ENCODE data around the gene CDSN. TPM values are rescaled to one million over a fixed set of nuclear protein-coding genes. Genes with fewer than 3 reads are reported as not detected.

The CDSN gene
- total RNA-seq, 1 donor from 2014 or later, result not detected

GRCh38 chr6:31118178-31118577, 2.1 kb downstream of the CDSN start:
- Mint-ChIP-seq H3K36me3 (ENCODE audit: low read depth) (no peaks in the 10 kb centered on the region), H3K9me3 (no peaks in the 10 kb centered on the region), H3K4me1 (peaks cover 8% of the 10 kb centered on the region), H3K4me3 (no peak overlapping the region), H3K27me3 (ENCODE audit: low read depth) (peaks cover 6% of the 10 kb centered on the region), H3K27ac (ENCODE audit: unreplicated experiment) (no peak overlapping the region)
- no peak for DNase-seq (ENCODE audit: low read depth, low spot score)
- no peak for TF ChIP-seq CTCF (conservative IDR thresholded peaks at IDR 0.05)

DNA sequence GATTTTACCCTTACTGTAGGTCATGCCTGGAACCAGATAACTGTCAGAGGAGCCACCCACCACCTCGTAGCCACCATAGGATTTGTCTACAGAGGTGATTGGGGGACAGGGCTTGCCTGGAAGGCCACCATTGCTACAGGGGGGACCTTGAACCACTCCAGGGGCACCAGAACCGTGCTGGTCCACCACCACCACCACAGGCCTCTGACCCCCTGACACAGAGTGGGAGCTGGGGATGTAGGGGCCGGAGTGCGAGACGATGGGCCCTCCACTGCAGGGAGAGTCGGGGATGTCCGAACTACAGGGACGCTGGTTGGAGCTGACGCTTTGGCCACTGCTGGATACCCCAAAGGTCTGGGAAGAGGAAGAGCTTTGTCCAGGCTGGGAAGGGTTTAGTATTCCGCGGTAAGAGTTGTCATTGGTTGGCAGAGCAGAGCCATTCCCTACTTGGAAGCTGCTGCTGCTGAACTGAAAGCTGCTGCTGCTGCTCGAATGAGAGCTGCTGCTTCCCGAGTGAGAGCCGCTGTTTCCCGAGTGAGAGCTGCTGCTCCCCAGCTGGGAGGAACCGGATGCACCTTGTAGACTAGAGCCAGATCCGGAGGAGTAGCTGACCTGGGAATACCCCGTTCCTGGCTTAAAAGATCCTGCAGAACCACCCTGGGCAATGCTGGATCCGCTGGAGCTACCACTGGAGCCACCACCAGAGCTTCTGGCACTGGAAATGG, 3.4 kb downstream of the CDSN start:
- H3K4me3 Mint-ChIP-seq, result no peak overlapping the region
- DNase-seq (ENCODE audit: low read depth, low spot score), result no peak
- peaks cover 8% of the 10 kb centered on the region for H3K4me1 Mint-ChIP-seq
- no peaks in the 10 kb centered on the region for H3K36me3 Mint-ChIP-seq (ENCODE audit: low read depth)
- no peak overlapping the region for H3K27ac Mint-ChIP-seq (ENCODE audit: unreplicated experiment)
- no peak for TF ChIP-seq CTCF (conservative IDR thresholded peaks at IDR 0.05)
- H3K27me3 Mint-ChIP-seq (ENCODE audit: low read depth), result peaks cover 10% of the 10 kb centered on the region
- no peaks in the 10 kb centered on the region for H3K9me3 Mint-ChIP-seq

- H3K4me1 Mint-ChIP-seq, result peaks cover 8% of the 10 kb centered on the region
- H3K9me3 Mint-ChIP-seq, result no peaks in the 10 kb centered on the region
- H3K36me3 Mint-ChIP-seq (ENCODE audit: low read depth), result no peaks in the 10 kb centered on the region
- peaks cover 11% of the 10 kb centered on the region for H3K27me3 Mint-ChIP-seq (ENCODE audit: low read depth)
- H3K27ac Mint-ChIP-seq (ENCODE audit: unreplicated experiment), result no peak overlapping the region
- no peak for TF ChIP-seq CTCF (conservative IDR thresholded peaks at IDR 0.05)
- no peak overlapping the region for H3K4me3 Mint-ChIP-seq
- DNase-seq (ENCODE audit: low read depth, low spot score), result no peak
Measured at GRCh38 chr6:31115941-31116560, 4.2 kb downstream of the CDSN start.

DNA sequence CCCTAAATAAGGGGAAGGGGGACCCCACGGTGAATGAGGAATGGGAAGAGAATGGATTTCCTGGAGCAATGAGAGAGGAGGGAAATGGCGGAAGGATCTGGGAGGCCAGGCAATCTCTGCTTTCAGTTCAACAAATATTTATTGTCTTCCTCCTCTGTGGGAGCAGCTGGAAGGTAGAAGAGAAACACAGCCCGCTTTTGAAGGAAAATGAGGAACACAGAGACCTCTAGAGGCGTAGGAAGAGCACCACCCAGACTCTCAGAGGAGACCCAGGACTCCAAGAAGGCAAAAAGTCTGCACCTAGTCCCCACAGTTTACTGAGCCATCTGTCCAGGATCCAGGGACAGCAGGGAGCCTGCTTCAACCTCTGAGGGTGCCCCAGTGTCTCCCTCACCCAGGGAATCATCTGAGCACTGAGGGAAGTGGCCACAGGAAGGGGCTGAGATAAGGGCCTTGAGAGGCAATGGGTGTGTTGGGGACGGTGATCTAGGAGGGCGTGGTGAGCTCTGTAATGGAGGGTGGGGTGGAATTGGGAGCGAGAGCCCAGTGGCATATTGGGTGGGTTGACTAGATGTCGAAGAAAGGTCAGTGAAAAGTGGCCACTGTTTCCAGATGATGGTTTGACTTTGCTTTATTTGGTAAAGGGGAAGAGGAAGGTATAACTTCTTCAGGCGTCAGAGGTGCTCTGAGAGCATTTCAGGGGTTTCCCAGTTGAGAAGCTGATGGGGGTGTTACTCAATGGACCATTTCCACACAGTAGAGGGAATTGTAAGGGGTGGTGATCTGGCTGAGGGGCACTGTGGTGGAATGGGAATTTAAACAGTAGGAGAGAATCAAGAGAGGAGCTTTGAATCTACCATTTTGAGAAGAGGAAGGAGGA, 5.0 kb downstream of the CDSN start:
- no peaks in the 10 kb centered on the region for H3K36me3 Mint-ChIP-seq (ENCODE audit: low read depth)
- peaks cover 8% of the 10 kb centered on the region for H3K4me1 Mint-ChIP-seq
- H3K27me3 Mint-ChIP-seq (ENCODE audit: low read depth), result peaks cover 19% of the 10 kb centered on the region
- TF ChIP-seq CTCF (conservative IDR thresholded peaks at IDR 0.05), result no peak
- peak overlapping the region; percentile 72 for H3K27ac Mint-ChIP-seq (ENCODE audit: unreplicated experiment)
- no peak for DNase-seq (ENCODE audit: low read depth, low spot score)
- no peaks in the 10 kb centered on the region for H3K9me3 Mint-ChIP-seq
- H3K4me3 Mint-ChIP-seq, result no peak overlapping the region

DNA sequence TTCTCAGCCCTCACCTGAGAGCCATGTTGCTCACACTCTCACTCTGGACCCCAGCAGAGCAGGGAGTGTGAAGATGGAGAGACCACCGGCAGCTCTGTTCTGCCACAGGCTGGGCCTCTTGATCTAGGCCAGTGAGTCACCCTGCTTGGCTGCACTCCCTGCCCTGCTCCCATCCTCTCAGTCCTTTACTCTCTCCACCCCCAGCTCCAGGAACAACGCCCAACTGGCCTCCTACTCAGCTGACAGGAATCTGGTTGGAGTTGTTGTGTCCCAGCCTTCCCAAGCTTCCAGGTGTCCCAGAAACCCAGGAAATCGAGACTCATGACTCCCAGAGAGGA, 5.7 kb downstream of the CDSN start, which contains the start of gene PSORS1C1:
TSS of gene PSORS1C1 (plus strand) at position 260 of the 338 bp plus-strand sequence. CDS start 14,833 bp downstream, outside the sequence.
- no peak for DNase-seq (ENCODE audit: low read depth, low spot score)
- no peaks in the 10 kb centered on the region for H3K9me3 Mint-ChIP-seq
- no peaks in the 10 kb centered on the region for H3K36me3 Mint-ChIP-seq (ENCODE audit: low read depth)
- H3K4me3 Mint-ChIP-seq, result no peak within 1 kb of the TSS
- peaks cover 26% of the 10 kb centered on the region for H3K27me3 Mint-ChIP-seq (ENCODE audit: low read depth)
- peaks cover 8% of the 10 kb centered on the region for H3K4me1 Mint-ChIP-seq
- H3K27ac Mint-ChIP-seq (ENCODE audit: unreplicated experiment), result peak within 1 kb of the TSS; percentile 72
- TF ChIP-seq CTCF (conservative IDR thresholded peaks at IDR 0.05), result no peak
